IPS-15b (cell line): Measurements from ENCODE around the gene HPRT1.
A peak's percentile ranks its signal among the peaks of the same experiment; 100 is the strongest.

Source experiments
- H3K27me3 ChIP-seq: one replicate; pipeline ENCODE4 v1.6.1; 2013; ENCODE audit warnings: low read length; ENCODE audit not compliant: control insufficient read depth, insufficient read depth
- H3K36me3 ChIP-seq: one replicate; pipeline ENCODE4 v1.6.1; 2013; ENCODE audit warnings: low read length; ENCODE audit not compliant: control insufficient read depth, insufficient read depth
- H3K4me1 ChIP-seq: one replicate; pipeline ENCODE4 v1.6.1; 2013; ENCODE audit warnings: mild to moderate bottlenecking, low read length; ENCODE audit not compliant: control insufficient read depth, insufficient read depth
- H3K4me3 ChIP-seq: one replicate; pipeline ENCODE4 v1.5.1; 2013; ENCODE audit warnings: low read depth, low read length
- H3K9ac ChIP-seq: one replicate; pipeline ENCODE4 v1.6.1; 2013; ENCODE audit warnings: low read depth, mild to moderate bottlenecking, low read length
- H3K9me3 ChIP-seq: one replicate; pipeline ENCODE4 v1.6.1; 2013; ENCODE audit warnings: mild to moderate bottlenecking, low read length; ENCODE audit not compliant: control insufficient read depth, insufficient read depth

HPRT1 gene

GRCh38 chrX:134544513-134545151 lies 84.7 kb downstream of the HPRT1 start:
- H3K4me3 ChIP-seq, result peak overlapping the region; percentile 55
- no peak overlapping the region for H3K9ac ChIP-seq
- peaks cover 5% of the 10 kb centered on the region for H3K4me1 ChIP-seq
- no peaks in the 10 kb centered on the region for H3K9me3 ChIP-seq
- peaks cover 17% of the 10 kb centered on the region for H3K27me3 ChIP-seq
- H3K36me3 ChIP-seq, result no peaks in the 10 kb centered on the region

GRCh38 chrX:134545510-134545909 lies 85.5 kb downstream of the HPRT1 start:
- no peak overlapping the region for H3K9ac ChIP-seq
- no peaks in the 10 kb centered on the region for H3K9me3 ChIP-seq
- no peaks in the 10 kb centered on the region for H3K36me3 ChIP-seq
- peaks cover 22% of the 10 kb centered on the region for H3K27me3 ChIP-seq
- H3K4me3 ChIP-seq, result peak overlapping the region; percentile 55
- H3K4me1 ChIP-seq, result peaks cover 8% of the 10 kb centered on the region

GRCh38 chrX:134546187-134546586 lies 86.2 kb downstream of the HPRT1 start:
- Histone ChIP-seq H3K9ac (no peak overlapping the region), H3K9me3 (no peaks in the 10 kb centered on the region), H3K4me1 (peaks cover 8% of the 10 kb centered on the region), H3K4me3 (peak overlapping the region; percentile 55), H3K27me3 (peaks cover 24% of the 10 kb centered on the region), H3K36me3 (no peaks in the 10 kb centered on the region)

- peak overlapping the region; percentile 55 for H3K4me3 ChIP-seq
- H3K27me3 ChIP-seq, result peaks cover 34% of the 10 kb centered on the region
These were observed 87.2 kb downstream of the HPRT1 start for GRCh38 chrX:134547047-134547679.

GRCh38 chrX:134548257-134549201 lies 88.6 kb downstream of the HPRT1 start:
- no peaks in the 10 kb centered on the region for H3K36me3 ChIP-seq
- peaks cover 38% of the 10 kb centered on the region for H3K27me3 ChIP-seq
- H3K4me3 ChIP-seq, result peak overlapping the region; percentile 59
- H3K9ac ChIP-seq, result no peak overlapping the region
- H3K4me1 ChIP-seq, result peaks cover 8% of the 10 kb centered on the region
- no peaks in the 10 kb centered on the region for H3K9me3 ChIP-seq

More at GRCh38 chrX:134547047-134547679, 87.2 kb downstream of the HPRT1 start:
- H3K4me1 ChIP-seq, result peaks cover 13% of the 10 kb centered on the region
- no peaks in the 10 kb centered on the region for H3K9me3 ChIP-seq
- H3K36me3 ChIP-seq, result no peaks in the 10 kb centered on the region
- no peak overlapping the region for H3K9ac ChIP-seq
